AG09309 (cell line): ENCODE data around the gene NPFFR2.
"Not testable (repeated sequence)": the region's sequence is repeated elsewhere in the genome, so short reads cannot be mapped to it uniquely, and the experiment has no call there.

Source experiments
- DNase-seq: peaks from one replicate; pipeline ENCODE4 v3.0.0-alpha.2; 2010; ENCODE audit warnings: low read depth
- H3K4me3 ChIP-seq: 2 replicates; pipeline ENCODE4 v1.5.1; 2011; ENCODE audit warnings: mild to moderate bottlenecking, low read depth, low read length, moderate library complexity; ENCODE audit not compliant: control insufficient read depth
- CTCF ChIP-seq: IDR thresholded peaks from 2 replicates; pipeline ENCODE4 v1.5.1; 2011; ENCODE audit warnings: mild to moderate bottlenecking, low read depth, low read length, inconsistent platforms; ENCODE audit not compliant: insufficient read depth, control insufficient read depth; ENCODE audit errors: missing control alignments

Gene NPFFR2

GRCh38 chr4:72136429-72136828, 104.6 kb downstream of the NPFFR2 start:
- no peak for DNase-seq
- no peak overlapping the region for H3K4me3 ChIP-seq
- no peak for TF ChIP-seq CTCF

DNA sequence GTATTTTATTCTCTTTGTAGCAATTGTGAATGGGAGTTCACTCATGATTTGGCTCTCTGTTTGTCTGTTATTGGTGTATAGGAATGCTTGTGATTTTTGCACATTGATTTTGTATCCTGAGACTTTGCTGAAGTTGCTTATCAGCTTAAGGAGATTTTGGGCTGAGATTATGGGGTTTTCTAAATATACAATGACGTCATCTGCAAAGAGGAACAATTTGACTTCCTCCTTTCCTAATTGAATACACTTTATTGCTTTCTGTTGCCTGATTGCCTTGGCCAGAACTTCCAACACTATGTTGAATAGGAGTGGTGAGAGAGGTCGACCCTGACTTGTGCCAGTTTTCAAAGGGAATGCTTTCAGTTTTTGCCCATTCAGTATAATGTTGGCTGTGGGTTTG, 108.2 kb downstream of the NPFFR2 start:
- DNase-seq, H3K4me3 ChIP-seq: not testable (repeated sequence)

GRCh38 chr4:72144241-72144640, 112.4 kb downstream of the NPFFR2 start:
- no peak for DNase-seq
- TF ChIP-seq CTCF: no peak
- no peak overlapping the region for H3K4me3 ChIP-seq

GRCh38 chr4:72152731-72153130, 120.9 kb downstream of the NPFFR2 start:
- no peak overlapping the region for H3K4me3 ChIP-seq
- TF ChIP-seq CTCF: no peak
- DNase-seq: no peak

GRCh38 chr4:72153634-72154033, 121.8 kb downstream of the NPFFR2 start:
- H3K4me3 ChIP-seq, DNase-seq: not testable (repeated sequence)

DNA sequence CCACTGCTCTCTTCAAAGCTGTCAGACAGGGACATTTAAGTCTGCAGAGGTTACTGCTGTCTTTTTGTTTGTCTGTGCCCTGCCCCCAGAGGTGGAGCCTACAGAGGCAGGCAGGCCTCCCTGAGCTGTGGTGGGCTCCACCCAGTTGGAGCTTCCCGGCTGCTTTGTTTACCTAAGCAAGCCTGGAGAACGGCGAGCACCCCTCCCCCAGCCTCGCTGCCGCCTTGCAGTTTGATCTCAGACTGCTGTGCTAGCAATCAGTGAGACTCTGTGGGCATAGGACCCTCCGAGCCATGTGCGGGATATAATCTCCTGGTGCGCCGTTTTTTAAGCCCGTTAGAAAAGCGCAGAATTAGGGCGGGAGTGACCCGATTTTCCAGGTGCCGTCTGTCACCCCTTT, 137.5 kb downstream of the NPFFR2 start:
- not testable (repeated sequence) for H3K4me3 ChIP-seq

DNA sequence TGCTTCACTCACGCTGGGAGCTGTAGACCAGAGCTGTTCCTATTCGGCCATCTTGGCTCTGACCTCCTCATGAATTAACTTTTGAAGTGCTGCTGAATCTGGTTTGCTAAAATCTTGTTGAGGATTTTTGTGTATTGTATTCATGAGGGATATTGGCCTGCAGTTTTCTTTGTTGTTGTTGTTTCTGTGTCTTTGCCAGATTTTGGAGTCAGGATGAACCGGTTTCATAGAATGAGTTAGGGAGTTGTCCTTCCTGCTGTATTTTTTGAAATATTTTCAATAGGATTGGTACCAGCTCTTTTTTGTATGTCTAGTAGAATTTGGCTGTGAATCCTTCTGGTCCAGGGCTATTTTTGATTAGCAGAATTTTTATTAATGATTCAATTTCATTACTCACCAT, 138.1 kb downstream of the NPFFR2 start:
- DNase-seq: no peak
- TF ChIP-seq CTCF: no peak
- no peak overlapping the region for H3K4me3 ChIP-seq

More for the DNA sequence above, 137.5 kb downstream of the NPFFR2 start:
- DNase-seq: not testable (repeated sequence)

- TF ChIP-seq CTCF: no peak
- no peak overlapping the region for H3K4me3 ChIP-seq
- no peak for DNase-seq
Observed at GRCh38 chr4:72171761-72172160, 140.0 kb downstream of the NPFFR2 start.

- DNase-seq: no peak
- TF ChIP-seq CTCF: no peak
- H3K4me3 ChIP-seq: no peak overlapping the region
Observed at GRCh38 chr4:72179342-72179741, 147.5 kb downstream of the NPFFR2 start.
